Measurements from ENCODE around the gene HNRNPLL.

The HNRNPLL gene

GRCh38 chr2:38631976-38632375 is 29.2 kb upstream of the HNRNPLL start:
- DNase-seq (ENCODE audit: low read depth), result no peak
- no peak overlapping the region for H3K4me3 ChIP-seq (ENCODE audit: control insufficient read depth, low read depth, low read length)
- no peak for TF ChIP-seq CTCF (conservative IDR thresholded peaks at IDR 0.05; ENCODE audit: control insufficient read depth, insufficient read depth, low read depth, low read length)

- TF ChIP-seq CTCF (conservative IDR thresholded peaks at IDR 0.05; ENCODE audit: control insufficient read depth, insufficient read depth, low read depth, low read length), result no peak
- DNase-seq (ENCODE audit: low read depth), result no peak
- no peak overlapping the region for H3K4me3 ChIP-seq (ENCODE audit: control insufficient read depth, low read depth, low read length)
These were observed 27.0 kb upstream of the HNRNPLL start for GRCh38 chr2:38629684-38630083.

GRCh38 chr2:38627391-38627790 is 24.7 kb upstream of the HNRNPLL start:
- H3K4me3 ChIP-seq (ENCODE audit: control insufficient read depth, low read depth, low read length), result no peak overlapping the region
- no peak for TF ChIP-seq CTCF (conservative IDR thresholded peaks at IDR 0.05; ENCODE audit: control insufficient read depth, insufficient read depth, low read depth, low read length)
- DNase-seq (ENCODE audit: low read depth), result no peak

GRCh38 chr2:38626326-38627035 is 23.8 kb upstream of the HNRNPLL start:
- no peak for DNase-seq (ENCODE audit: low read depth)
- TF ChIP-seq CTCF (conservative IDR thresholded peaks at IDR 0.05; ENCODE audit: control insufficient read depth, insufficient read depth, low read depth, low read length), result no peak
- H3K4me3 ChIP-seq (ENCODE audit: control insufficient read depth, low read depth, low read length), result no peak overlapping the region

GRCh38 chr2:38622210-38622609 is 19.5 kb upstream of the HNRNPLL start:
- TF ChIP-seq CTCF (conservative IDR thresholded peaks at IDR 0.05; ENCODE audit: control insufficient read depth, insufficient read depth, low read depth, low read length), result no peak

GRCh38 chr2:38621018-38621417 is 18.3 kb upstream of the HNRNPLL start:
- TF ChIP-seq CTCF (conservative IDR thresholded peaks at IDR 0.05; ENCODE audit: control insufficient read depth, insufficient read depth, low read depth, low read length), result no peak

More at GRCh38 chr2:38622210-38622609, 19.5 kb upstream of the HNRNPLL start:
- no peak overlapping the region for H3K4me3 ChIP-seq (ENCODE audit: control insufficient read depth, low read depth, low read length)
- no peak for DNase-seq (ENCODE audit: low read depth)

More at GRCh38 chr2:38621018-38621417, 18.3 kb upstream of the HNRNPLL start:
- no peak for DNase-seq (ENCODE audit: low read depth)
- H3K4me3 ChIP-seq (ENCODE audit: control insufficient read depth, low read depth, low read length), result no peak overlapping the region

Measured in fibroblast of mammary gland (primary cell).